Measurements from ENCODE around the gene ATOSB.

Gene ATOSB

GRCh38 chr9:35108946-35109575 is 6.6 kb downstream of the ATOSB start:
- TF ChIP-seq JUND (IDR thresholded peaks at IDR 0.05; ENCODE audit: low read depth) = no peak
- DNase-seq (ENCODE audit: low read depth in 1 of 2, low spot score in 1 of 2) = no peak
- in situ Hi-C loops (cut with HindIII; ENCODE audit: low pct_unique_long_range_greater_than_20kb, low sequenced_read_pairs) = no loop called here

GRCh38 chr9:35108461-35108860 is 7.2 kb downstream of the ATOSB start:
- DNase-seq (ENCODE audit: low read depth in 1 of 2, low spot score in 1 of 2) = no peak
- in situ Hi-C loops (cut with HindIII; ENCODE audit: low pct_unique_long_range_greater_than_20kb, low sequenced_read_pairs) = no loop called here
- TF ChIP-seq JUND (IDR thresholded peaks at IDR 0.05; ENCODE audit: low read depth) = no peak

GRCh38 chr9:35107297-35108290 is 8.1 kb downstream of the ATOSB start:
- in situ Hi-C loops (cut with HindIII; ENCODE audit: low pct_unique_long_range_greater_than_20kb, low sequenced_read_pairs) = no loop called here
- DNase-seq (ENCODE audit: low read depth in 1 of 2, low spot score in 1 of 2) = no peak
- no peak for TF ChIP-seq JUND (IDR thresholded peaks at IDR 0.05; ENCODE audit: low read depth)

GRCh38 chr9:35106343-35106730 is 9.3 kb downstream of the ATOSB start:
- DNase-seq (ENCODE audit: low read depth in 1 of 2, low spot score in 1 of 2) = no peak
- TF ChIP-seq JUND (IDR thresholded peaks at IDR 0.05; ENCODE audit: low read depth) = no peak
- in situ Hi-C loops (cut with HindIII; ENCODE audit: low pct_unique_long_range_greater_than_20kb, low sequenced_read_pairs) = no loop called here

GRCh38 chr9:35105571-35106342 is 9.9 kb downstream of the ATOSB start:
- TF ChIP-seq JUND (IDR thresholded peaks at IDR 0.05; ENCODE audit: low read depth) = no peak
- DNase-seq (ENCODE audit: low read depth in 1 of 2, low spot score in 1 of 2) = no peak
- in situ Hi-C loops (cut with HindIII; ENCODE audit: low pct_unique_long_range_greater_than_20kb, low sequenced_read_pairs) = no loop called here

- in situ Hi-C loops (cut with HindIII; ENCODE audit: low pct_unique_long_range_greater_than_20kb, low sequenced_read_pairs) = no loop called here
- no peak for TF ChIP-seq JUND (IDR thresholded peaks at IDR 0.05; ENCODE audit: low read depth)
- DNase-seq (ENCODE audit: low read depth in 1 of 2, low spot score in 1 of 2) = no peak
Measured at GRCh38 chr9:35105126-35105525, 10.5 kb downstream of the ATOSB start.

- TF ChIP-seq JUND (IDR thresholded peaks at IDR 0.05; ENCODE audit: low read depth) = no peak
- no peak for DNase-seq (ENCODE audit: low read depth in 1 of 2, low spot score in 1 of 2)
- in situ Hi-C loops (cut with HindIII; ENCODE audit: low pct_unique_long_range_greater_than_20kb, low sequenced_read_pairs) = no loop called here
Measured at GRCh38 chr9:35104586-35104985, 11.1 kb downstream of the ATOSB start.

GRCh38 chr9:35103660-35104191 is 11.9 kb downstream of the ATOSB start:
- no peak for DNase-seq (ENCODE audit: low read depth in 1 of 2, low spot score in 1 of 2)
- in situ Hi-C loops (cut with HindIII; ENCODE audit: low pct_unique_long_range_greater_than_20kb, low sequenced_read_pairs) = no loop called here
- TF ChIP-seq JUND (IDR thresholded peaks at IDR 0.05; ENCODE audit: low read depth) = no peak

GRCh38 chr9:35102769-35103659 is 12.6 kb downstream of the ATOSB start, which contains the start of gene STOML2:
STOML2 (minus strand) TSS chr9:35103131; CDS start chr9:35103094, 37 bp downstream.
- in situ Hi-C loops (cut with HindIII; ENCODE audit: low pct_unique_long_range_greater_than_20kb, low sequenced_read_pairs) = no loop called here
- no peak for TF ChIP-seq JUND (IDR thresholded peaks at IDR 0.05; ENCODE audit: low read depth)
- DNase-seq (ENCODE audit: low read depth in 1 of 2, low spot score in 1 of 2) = peak; percentile 86 to 95

GRCh38 chr9:35102465-35102768 is 13.2 kb downstream of the ATOSB start:
- no peak for DNase-seq (ENCODE audit: low read depth in 1 of 2, low spot score in 1 of 2)
- TF ChIP-seq JUND (IDR thresholded peaks at IDR 0.05; ENCODE audit: low read depth) = no peak
- in situ Hi-C loops (cut with HindIII; ENCODE audit: low pct_unique_long_range_greater_than_20kb, low sequenced_read_pairs) = no loop called here

- in situ Hi-C loops (cut with HindIII; ENCODE audit: low pct_unique_long_range_greater_than_20kb, low sequenced_read_pairs) = no loop called here
- TF ChIP-seq JUND (IDR thresholded peaks at IDR 0.05; ENCODE audit: low read depth) = no peak
Measured at GRCh38 chr9:35097573-35097972, 18.1 kb downstream of the ATOSB start.

More at GRCh38 chr9:35097573-35097972, 18.1 kb downstream of the ATOSB start:
- no peak for DNase-seq (ENCODE audit: low read depth in 1 of 2, low spot score in 1 of 2)
